ENCODE measurements around the gene SFT2D3. TPM values are rescaled to one million over a fixed set of nuclear protein-coding genes. Genes with fewer than 3 reads are reported as not detected.
A peak's percentile ranks its signal among the peaks of the same experiment; 100 is the strongest.

Gene SFT2D3
- total and polyA plus RNA-seq, 2 of the 13 experiments (the other 11 are each of a cell fraction or from before 2014, with no cell fraction given) = 8.3 to 9.4 TPM

DNA sequence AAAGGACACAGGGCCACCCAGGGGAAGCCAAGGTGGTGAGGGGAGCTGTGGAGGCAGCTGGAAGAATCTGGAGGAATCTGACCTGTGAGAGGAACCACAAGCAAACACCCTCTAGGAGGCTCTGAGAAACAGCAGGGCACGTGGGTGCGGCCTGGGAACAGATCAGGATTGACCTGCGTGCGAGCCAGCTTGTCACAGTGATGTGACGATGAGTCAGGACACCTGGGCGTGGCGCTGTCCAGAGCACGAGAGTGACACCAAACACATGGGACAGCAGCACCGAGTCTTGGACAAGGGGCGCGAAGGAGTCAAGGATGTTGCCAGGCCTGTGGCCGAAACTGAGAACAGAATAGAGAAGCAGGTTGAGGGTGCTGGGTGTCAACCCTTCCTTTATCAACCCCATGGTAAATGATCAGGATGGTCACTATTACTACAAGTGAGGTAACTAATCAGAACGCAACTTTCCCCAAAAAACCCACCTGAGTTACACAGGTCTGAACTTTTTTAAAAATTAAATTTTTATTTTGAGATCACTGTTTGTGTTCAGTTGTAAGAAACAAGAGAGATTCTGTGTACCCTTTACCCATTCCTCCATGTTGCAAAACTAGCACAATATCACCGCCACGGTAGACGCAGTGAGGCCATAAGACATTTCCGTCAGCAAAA, 637 bp upstream of the SFT2D3 start (continued):
- TF ChIP-seq, protein P1, sequence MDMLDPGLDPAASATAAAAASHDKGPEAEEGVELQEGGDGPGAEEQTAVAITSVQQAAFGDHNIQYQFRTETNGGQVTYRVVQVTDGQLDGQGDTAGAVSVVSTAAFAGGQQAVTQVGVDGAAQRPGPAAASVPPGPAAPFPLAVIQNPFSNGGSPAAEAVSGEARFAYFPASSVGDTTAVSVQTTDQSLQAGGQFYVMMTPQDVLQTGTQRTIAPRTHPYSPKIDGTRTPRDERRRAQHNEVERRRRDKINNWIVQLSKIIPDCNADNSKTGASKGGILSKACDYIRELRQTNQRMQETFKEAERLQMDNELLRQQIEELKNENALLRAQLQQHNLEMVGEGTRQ (IDR thresholded peaks at IDR 0.05; ENCODE audit: low read depth, low read length) = peak; percentile 65
- TF ChIP-seq, protein P1 (CRISPR knock-in tag; IDR thresholded peaks at IDR 0.05; ENCODE audit: borderline replicate concordance) = no peak
- peak; percentile 79 for TF ChIP-seq BHLHE40 (IDR thresholded peaks at IDR 0.05; ENCODE audit: low read length)
- TF ChIP-seq, protein P2, sequence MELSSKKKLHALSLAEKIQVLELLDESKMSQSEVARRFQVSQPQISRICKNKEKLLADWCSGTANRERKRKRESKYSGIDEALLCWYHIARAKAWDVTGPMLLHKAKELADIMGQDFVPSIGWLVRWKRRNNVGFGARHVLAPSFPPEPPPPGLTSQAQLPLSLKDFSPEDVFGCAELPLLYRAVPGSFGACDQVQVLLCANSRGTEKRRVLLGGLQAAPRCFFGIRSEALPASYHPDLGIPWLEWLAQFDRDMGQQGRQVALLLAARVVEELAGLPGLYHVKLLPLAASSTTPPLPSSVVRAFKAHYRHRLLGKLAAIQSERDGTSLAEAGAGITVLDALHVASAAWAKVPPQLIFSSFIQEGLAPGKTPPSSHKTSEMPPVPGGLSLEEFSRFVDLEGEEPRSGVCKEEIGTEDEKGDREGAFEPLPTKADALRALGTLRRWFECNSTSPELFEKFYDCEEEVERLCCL (CRISPR knock-in tag; IDR thresholded peaks at IDR 0.05; ENCODE audit: borderline replicate concordance) = no peak
- no peak for TF ChIP-seq GZF1 (CRISPR knock-in tag; IDR thresholded peaks at IDR 0.05)
- TF ChIP-seq, protein P3, sequence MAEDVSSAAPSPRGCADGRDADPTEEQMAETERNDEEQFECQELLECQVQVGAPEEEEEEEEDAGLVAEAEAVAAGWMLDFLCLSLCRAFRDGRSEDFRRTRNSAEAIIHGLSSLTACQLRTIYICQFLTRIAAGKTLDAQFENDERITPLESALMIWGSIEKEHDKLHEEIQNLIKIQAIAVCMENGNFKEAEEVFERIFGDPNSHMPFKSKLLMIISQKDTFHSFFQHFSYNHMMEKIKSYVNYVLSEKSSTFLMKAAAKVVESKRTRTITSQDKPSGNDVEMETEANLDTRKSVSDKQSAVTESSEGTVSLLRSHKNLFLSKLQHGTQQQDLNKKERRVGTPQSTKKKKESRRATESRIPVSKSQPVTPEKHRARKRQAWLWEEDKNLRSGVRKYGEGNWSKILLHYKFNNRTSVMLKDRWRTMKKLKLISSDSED (CRISPR knock-in tag; IDR thresholded peaks at IDR 0.05) = peak; percentile 50; the same call in 1 of the 2 replicates
- TF ChIP-seq CENPT (CRISPR knock-in tag; IDR thresholded peaks at IDR 0.05; ENCODE audit: low read depth) = no peak
- 0 out of 2 replicates have a peak, but pooled peaks have one; percentile 55 for TF ChIP-seq PPARG (CRISPR knock-in tag; conservative IDR thresholded peaks at IDR 0.05)
- peak; percentile 24; the same call in 1 of the 2 replicates for TF ChIP-seq RFX5 (IDR thresholded peaks at IDR 0.05; ENCODE audit: low read depth, low read length)
- 0 out of 2 replicates have a peak, but pooled peaks have one; percentile 49 for TF ChIP-seq ZNF292 (CRISPR knock-in tag; IDR thresholded peaks at IDR 0.05; ENCODE audit: borderline replicate concordance, low read depth)
- no peak for TF ChIP-seq HMGA1 (CRISPR knock-in tag; conservative IDR thresholded peaks at IDR 0.05)
- no peak; the same call in none of the 2 replicates for TF ChIP-seq SMYD3 (CRISPR knock-in tag; IDR thresholded peaks at IDR 0.05)
- TF ChIP-seq ZBTB20 (CRISPR knock-in tag; IDR thresholded peaks at IDR 0.05; ENCODE audit: borderline replicate concordance, low read depth) = no peak; the same call in 1 of the 2 replicates
- TF ChIP-seq, protein P4, sequence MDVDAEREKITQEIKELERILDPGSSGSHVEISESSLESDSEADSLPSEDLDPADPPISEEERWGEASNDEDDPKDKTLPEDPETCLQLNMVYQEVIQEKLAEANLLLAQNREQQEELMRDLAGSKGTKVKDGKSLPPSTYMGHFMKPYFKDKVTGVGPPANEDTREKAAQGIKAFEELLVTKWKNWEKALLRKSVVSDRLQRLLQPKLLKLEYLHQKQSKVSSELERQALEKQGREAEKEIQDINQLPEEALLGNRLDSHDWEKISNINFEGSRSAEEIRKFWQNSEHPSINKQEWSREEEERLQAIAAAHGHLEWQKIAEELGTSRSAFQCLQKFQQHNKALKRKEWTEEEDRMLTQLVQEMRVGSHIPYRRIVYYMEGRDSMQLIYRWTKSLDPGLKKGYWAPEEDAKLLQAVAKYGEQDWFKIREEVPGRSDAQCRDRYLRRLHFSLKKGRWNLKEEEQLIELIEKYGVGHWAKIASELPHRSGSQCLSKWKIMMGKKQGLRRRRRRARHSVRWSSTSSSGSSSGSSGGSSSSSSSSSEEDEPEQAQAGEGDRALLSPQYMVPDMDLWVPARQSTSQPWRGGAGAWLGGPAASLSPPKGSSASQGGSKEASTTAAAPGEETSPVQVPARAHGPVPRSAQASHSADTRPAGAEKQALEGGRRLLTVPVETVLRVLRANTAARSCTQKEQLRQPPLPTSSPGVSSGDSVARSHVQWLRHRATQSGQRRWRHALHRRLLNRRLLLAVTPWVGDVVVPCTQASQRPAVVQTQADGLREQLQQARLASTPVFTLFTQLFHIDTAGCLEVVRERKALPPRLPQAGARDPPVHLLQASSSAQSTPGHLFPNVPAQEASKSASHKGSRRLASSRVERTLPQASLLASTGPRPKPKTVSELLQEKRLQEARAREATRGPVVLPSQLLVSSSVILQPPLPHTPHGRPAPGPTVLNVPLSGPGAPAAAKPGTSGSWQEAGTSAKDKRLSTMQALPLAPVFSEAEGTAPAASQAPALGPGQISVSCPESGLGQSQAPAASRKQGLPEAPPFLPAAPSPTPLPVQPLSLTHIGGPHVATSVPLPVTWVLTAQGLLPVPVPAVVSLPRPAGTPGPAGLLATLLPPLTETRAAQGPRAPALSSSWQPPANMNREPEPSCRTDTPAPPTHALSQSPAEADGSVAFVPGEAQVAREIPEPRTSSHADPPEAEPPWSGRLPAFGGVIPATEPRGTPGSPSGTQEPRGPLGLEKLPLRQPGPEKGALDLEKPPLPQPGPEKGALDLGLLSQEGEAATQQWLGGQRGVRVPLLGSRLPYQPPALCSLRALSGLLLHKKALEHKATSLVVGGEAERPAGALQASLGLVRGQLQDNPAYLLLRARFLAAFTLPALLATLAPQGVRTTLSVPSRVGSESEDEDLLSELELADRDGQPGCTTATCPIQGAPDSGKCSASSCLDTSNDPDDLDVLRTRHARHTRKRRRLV (CRISPR knock-in tag; IDR thresholded peaks at IDR 0.05) = no peak

Measured in HepG2 (cell line).